Duodenal mucosa (tissue), 2 donors: ENCODE measurements around the gene PTPRG.

Experiments used
- H3K27ac ChIP-seq: one replicate; pipeline ENCODE4 v1.7.0; 2013; ENCODE audit warnings: low read depth, low read length
- H3K27me3 ChIP-seq, 2 donors: one replicate each; pipeline ENCODE4 v1.7.0; 2013; ENCODE audit warnings: low read length in 2 of 2, control low read depth in 1 of 2; ENCODE audit not compliant: insufficient read depth in 2 of 2, control insufficient read depth in 1 of 2
- H3K36me3 ChIP-seq, 2 donors: one replicate each; pipeline ENCODE4 v1.7.0; 2013; ENCODE audit warnings: low read length in 2 of 2, control low read depth in 1 of 2; ENCODE audit not compliant: insufficient read depth in 2 of 2, control insufficient read depth in 1 of 2
- H3K4me1 ChIP-seq, 2 donors: one replicate each; pipeline ENCODE4 v1.7.0; 2013; ENCODE audit warnings: low read length in 2 of 2, control low read depth in 1 of 2; ENCODE audit not compliant: insufficient read depth in 2 of 2, control insufficient read depth in 1 of 2
- H3K4me3 ChIP-seq, 2 donors: one replicate each; pipeline ENCODE4 v1.7.0; 2013; ENCODE audit warnings: low read length in 2 of 2, low read depth in 1 of 2
- H3K9ac ChIP-seq, 2 donors: one replicate each; pipeline ENCODE4 v1.7.0; 2013; ENCODE audit warnings: low read length in 2 of 2, low read depth in 1 of 2
- H3K9me3 ChIP-seq, 2 donors: one replicate each; pipeline ENCODE4 v1.7.0; 2013; ENCODE audit warnings: low read length in 2 of 2, control low read depth in 1 of 2; ENCODE audit not compliant: control insufficient read depth in 1 of 2

Gene PTPRG

GRCh38 chr3:61679026-61679425 is 117.7 kb downstream of the PTPRG start:
- peaks cover 0 to 4% of the 10 kb centered on the region in 2 donors for H3K4me1 ChIP-seq
- no peaks in the 10 kb centered on the region for H3K36me3 ChIP-seq
- H3K9me3 ChIP-seq: no peaks in the 10 kb centered on the region
- no peak overlapping the region for H3K9ac ChIP-seq
- H3K4me3 ChIP-seq: no peak overlapping the region
- H3K27ac ChIP-seq: no peak overlapping the region
- H3K27me3 ChIP-seq: no peaks in the 10 kb centered on the region

GRCh38 chr3:61680617-61681016 is 119.2 kb downstream of the PTPRG start:
- H3K36me3 ChIP-seq: no peaks in the 10 kb centered on the region
- no peak overlapping the region for H3K27ac ChIP-seq
- H3K27me3 ChIP-seq: no peaks in the 10 kb centered on the region
- H3K9ac ChIP-seq: no peak overlapping the region
- no peak overlapping the region for H3K4me3 ChIP-seq
- H3K9me3 ChIP-seq: no peaks in the 10 kb centered on the region
- H3K4me1 ChIP-seq: peaks cover 0 to 9% of the 10 kb centered on the region in 2 donors

- no peaks in the 10 kb centered on the region for H3K9me3 ChIP-seq
- no peak overlapping the region for H3K27ac ChIP-seq
- no peak overlapping the region for H3K9ac ChIP-seq
- H3K4me1 ChIP-seq: peaks cover 5 to 18% of the 10 kb centered on the region in 2 donors
- H3K4me3 ChIP-seq: no peak overlapping the region
- no peaks in the 10 kb centered on the region for H3K27me3 ChIP-seq
- no peaks in the 10 kb centered on the region for H3K36me3 ChIP-seq
These were observed 120.3 kb downstream of the PTPRG start for GRCh38 chr3:61681636-61682035.

- H3K9ac ChIP-seq: no peak overlapping the region
- H3K4me1 ChIP-seq: peaks cover 9 to 22% of the 10 kb centered on the region in 2 donors
- no peak overlapping the region for H3K27ac ChIP-seq
These were observed 121.5 kb downstream of the PTPRG start for GRCh38 chr3:61682671-61683548.

GRCh38 chr3:61683549-61684236 is 122.3 kb downstream of the PTPRG start:
- peaks cover 9 to 22% of the 10 kb centered on the region in 2 donors for H3K4me1 ChIP-seq
- no peak overlapping the region for H3K4me3 ChIP-seq
- H3K27me3 ChIP-seq: no peaks in the 10 kb centered on the region
- no peaks in the 10 kb centered on the region for H3K36me3 ChIP-seq
- H3K9me3 ChIP-seq: no peaks in the 10 kb centered on the region
- H3K9ac ChIP-seq: no peak overlapping the region
- no peak overlapping the region for H3K27ac ChIP-seq

More at GRCh38 chr3:61682671-61683548, 121.5 kb downstream of the PTPRG start:
- Histone ChIP-seq H3K9me3 (no peaks in the 10 kb centered on the region), H3K36me3 (no peaks in the 10 kb centered on the region), H3K27me3 (no peaks in the 10 kb centered on the region), H3K4me3 (no peak overlapping the region)

- Histone ChIP-seq H3K4me3 (no peak overlapping the region), H3K36me3 (no peaks in the 10 kb centered on the region), H3K9me3 (no peaks in the 10 kb centered on the region), H3K27me3 (no peaks in the 10 kb centered on the region), H3K27ac (no peak overlapping the region), H3K4me1 (peaks cover 9 to 22% of the 10 kb centered on the region in 2 donors), H3K9ac (no peak overlapping the region)
These were observed 123.0 kb downstream of the PTPRG start for GRCh38 chr3:61684386-61684785.

GRCh38 chr3:61685755-61686154 is 124.4 kb downstream of the PTPRG start:
- Histone ChIP-seq H3K9me3 (no peaks in the 10 kb centered on the region), H3K4me1 (peaks cover 9 to 22% of the 10 kb centered on the region in 2 donors), H3K27me3 (no peaks in the 10 kb centered on the region), H3K9ac (no peak overlapping the region), H3K4me3 (no peak overlapping the region), H3K27ac (no peak overlapping the region), H3K36me3 (no peaks in the 10 kb centered on the region)

- H3K27me3 ChIP-seq: no peaks in the 10 kb centered on the region
- no peaks in the 10 kb centered on the region for H3K9me3 ChIP-seq
- no peak overlapping the region for H3K27ac ChIP-seq
- H3K4me3 ChIP-seq: no peak overlapping the region
- H3K9ac ChIP-seq: no peak overlapping the region
- no peaks in the 10 kb centered on the region for H3K36me3 ChIP-seq
- peaks cover 9 to 22% of the 10 kb centered on the region in 2 donors for H3K4me1 ChIP-seq
These were observed 124.9 kb downstream of the PTPRG start for GRCh38 chr3:61686228-61686648.

GRCh38 chr3:61687206-61687605 is 125.8 kb downstream of the PTPRG start:
- H3K4me3 ChIP-seq: no peak overlapping the region
- H3K27me3 ChIP-seq: no peaks in the 10 kb centered on the region
- H3K36me3 ChIP-seq: no peaks in the 10 kb centered on the region
- H3K4me1 ChIP-seq: peaks cover 9 to 22% of the 10 kb centered on the region in 2 donors
- no peak overlapping the region for H3K27ac ChIP-seq
- H3K9me3 ChIP-seq: no peaks in the 10 kb centered on the region
- no peak overlapping the region for H3K9ac ChIP-seq

- H3K4me1 ChIP-seq: peaks cover 9 to 20% of the 10 kb centered on the region in 2 donors
- H3K27ac ChIP-seq: no peak overlapping the region
- no peak overlapping the region for H3K4me3 ChIP-seq
- no peak overlapping the region for H3K9ac ChIP-seq
- no peaks in the 10 kb centered on the region for H3K36me3 ChIP-seq
- no peaks in the 10 kb centered on the region for H3K27me3 ChIP-seq
- no peaks in the 10 kb centered on the region for H3K9me3 ChIP-seq
These were observed 126.4 kb downstream of the PTPRG start for GRCh38 chr3:61687663-61688306.
